ENCODE data around the gene LSM14B.

- TF ChIP-seq CTCF (IDR thresholded peaks at IDR 0.05 in 2 of 3, conservative IDR thresholded peaks at IDR 0.05 in 1 of 3; ENCODE audit: borderline replicate concordance in 1 of 3, insufficient read depth in 1 of 3, low read depth in 2 of 3, low read length in 2 of 3) (no peak), ZFX (IDR thresholded peaks at IDR 0.05) (no peak), SRF (IDR thresholded peaks at IDR 0.05; ENCODE audit: low read depth) (no peak)
These were observed 53.4 kb downstream of the LSM14B start for GRCh38 chr20:62175711-62176110.
